Suppressor macrophage (primary cell): ENCODE measurements around the gene ABR.
"Not testable (repeated sequence)": the region's sequence is repeated elsewhere in the genome, so short reads cannot be mapped to it uniquely, and the experiment has no call there.

Experiments
- DNase-seq, 4 experiments: peaks; one replicate each; pipeline ENCODE4 v3.0.0-alpha.2; 2020 to 2022

The ABR gene

GRCh38 chr17:1147664-1148063, 32.1 kb downstream of the ABR start:
- DNase-seq: no peak

GRCh38 chr17:1146561-1147265, 33.1 kb downstream of the ABR start:
- DNase-seq: no peak

- DNase-seq: no peak
Observed at GRCh38 chr17:1145311-1145986, 34.3 kb downstream of the ABR start.

- DNase-seq: no peak
Observed at GRCh38 chr17:1144162-1144561, 35.6 kb downstream of the ABR start.

- DNase-seq: no peak
Observed at GRCh38 chr17:1143573-1143972, 36.2 kb downstream of the ABR start.

- no peak for DNase-seq
Observed at GRCh38 chr17:1142561-1142971, 37.2 kb downstream of the ABR start.

GRCh38 chr17:1137465-1137894, 42.3 kb downstream of the ABR start:
- no peak for DNase-seq

GRCh38 chr17:1136748-1137147, 43.0 kb downstream of the ABR start:
- DNase-seq: no peak

GRCh38 chr17:1134634-1135324, 45.0 kb downstream of the ABR start:
- DNase-seq: no peak

- DNase-seq: no peak
Observed at GRCh38 chr17:1130191-1130590, 49.6 kb downstream of the ABR start.

GRCh38 chr17:1128463-1128862, 51.3 kb downstream of the ABR start:
- DNase-seq: not testable (repeated sequence)

- DNase-seq: no peak
Observed at GRCh38 chr17:1126801-1127550, 52.8 kb downstream of the ABR start.

- no peak for DNase-seq
Observed at GRCh38 chr17:1126250-1126797, 53.5 kb downstream of the ABR start.

- DNase-seq: no peak
Observed at GRCh38 chr17:1125788-1126145, 54.0 kb downstream of the ABR start.

GRCh38 chr17:1124896-1125787, 54.6 kb downstream of the ABR start:
- DNase-seq: no peak

GRCh38 chr17:1123921-1124715, 55.7 kb downstream of the ABR start:
- DNase-seq: no peak

- no peak for DNase-seq
Observed at GRCh38 chr17:1123393-1123831, 56.4 kb downstream of the ABR start.

- DNase-seq: peak; percentile 62 to 79 (median 73)
Observed at GRCh38 chr17:1122533-1123392, 57.0 kb downstream of the ABR start.

GRCh38 chr17:1121442-1121817, 58.4 kb downstream of the ABR start:
- DNase-seq: not testable (repeated sequence)
